SK-N-MC (cell line): Measurements from ENCODE around the gene MMP14.

Experiments used
- EZH2 ChIP-seq: fragments of 200-600 bp; sonication (generic); IDR thresholded peaks from one replicate; pipeline ENCODE4 v1.6.1; 2017; ENCODE audit warnings: antibody characterized with exemption
- FOXP2 ChIP-seq: optimal IDR thresholded peaks from 2 replicates; pipeline ENCODE3; 2011; ENCODE audit warnings: mild to moderate bottlenecking, moderate library complexity; ENCODE audit not compliant: insufficient read depth; ENCODE audit errors: extremely low read length, control extremely low read depth
- POLR2AphosphoS5 ChIP-seq: IDR thresholded peaks from 2 replicates; pipeline ENCODE4 v1.6.1; 2012; ENCODE audit warnings: mild to moderate bottlenecking, low read depth, low read length, borderline replicate concordance

DNA sequence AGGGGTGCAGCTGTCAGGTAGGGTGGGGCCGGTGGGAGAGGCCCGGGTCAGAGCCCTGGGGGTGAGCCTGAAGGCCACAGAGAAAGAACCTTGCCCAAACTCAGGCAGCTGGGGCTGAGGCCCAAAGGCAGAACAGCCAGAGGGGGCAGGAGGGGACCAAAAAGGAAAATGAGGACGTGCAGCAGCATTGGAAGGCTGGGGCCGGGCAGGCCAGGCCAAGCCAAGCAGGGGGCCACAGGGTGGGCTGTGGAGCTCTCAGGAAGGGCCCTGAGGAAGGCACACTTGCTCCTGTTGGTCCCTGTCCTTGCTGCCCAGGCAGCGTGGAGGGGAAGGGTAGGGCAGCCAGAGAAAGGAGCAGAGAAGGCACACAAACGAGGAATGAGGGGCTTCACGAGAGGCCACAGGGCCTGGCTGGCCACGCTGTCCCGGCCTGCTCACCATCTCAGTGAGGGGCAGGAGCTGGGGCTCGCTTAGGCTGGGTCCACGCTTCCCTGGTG lies 10.5 kb downstream of the MMP14 start:
- TF ChIP-seq POLR2AphosphoS5 (no peak), EZH2 (no peak), FOXP2 (no peak)
